GM12878 (cell line): ENCODE measurements around the gene ROR2. TPM values are rescaled to one million over a fixed set of nuclear protein-coding genes. Genes with fewer than 3 reads are reported as not detected.

Experiments used
- BACH1 ChIP-seq: fragments of 450-650 bp; IDR thresholded peaks from 2 replicates; pipeline ENCODE4 v1.6.1; 2017; ENCODE audit warnings: mild to moderate bottlenecking, borderline replicate concordance
- BRCA1 ChIP-seq: IDR thresholded peaks from 2 replicates; pipeline ENCODE4 v1.6.1; 2011; ENCODE audit warnings: low read depth, low read length, improper control_type of control experiment
- CUX1 ChIP-seq: IDR thresholded peaks from 2 replicates; pipeline ENCODE4 v1.6.1; 2012; ENCODE audit warnings: improper control_type of control experiment, low read depth, low read length; ENCODE audit not compliant: insufficient replicate concordance
- E2F4 ChIP-seq: IDR thresholded peaks from 2 replicates; pipeline ENCODE4 v1.6.1; 2012; ENCODE audit warnings: low read depth, low read length, improper control_type of control experiment
- E2F8 ChIP-seq: fragments of 450-650 bp; IDR thresholded peaks from 2 replicates; pipeline ENCODE4 v1.6.1; 2018; ENCODE audit warnings: mild to moderate bottlenecking, low read depth, moderate library complexity; ENCODE audit not compliant: partially characterized antibody
- EZH2 ChIP-seq: IDR thresholded peaks from 2 replicates; pipeline ENCODE4 v1.6.1; 2012; ENCODE audit warnings: low read depth, mild to moderate bottlenecking, control low read depth, inconsistent platforms, low read length, borderline replicate concordance; ENCODE audit not compliant: control insufficient read depth
- IKZF2 ChIP-seq, 2 experiments: fragments of 450-650 bp; IDR thresholded peaks; 2 replicates each; pipeline ENCODE4 v1.6.1; 2017; ENCODE audit warnings: mild to moderate bottlenecking in 2 of 2, moderate library complexity in 2 of 2
- PKNOX1 ChIP-seq: fragments of 450-650 bp; IDR thresholded peaks from 2 replicates; pipeline ENCODE4 v1.6.1; 2016; ENCODE audit warnings: mild to moderate bottlenecking
- RCOR1 ChIP-seq: conservative IDR thresholded peaks from 2 replicates; pipeline ENCODE4 v1.6.1; 2012; ENCODE audit warnings: low read depth, low read length, improper control_type of control experiment
- TCF7 ChIP-seq: IDR thresholded peaks from 2 replicates; pipeline ENCODE4 v1.6.1; 2014; ENCODE audit warnings: antibody characterized with exemption, borderline replicate concordance
- polyA plus RNA-seq, 11 experiments: library from polyadenylated mRNA; depleted of rRNA in 4 of 11; unstranded in 6 of 11; stranded (reverse) in 5 of 11; fragments of >200 nt; fragmentation: Nextera tagmentation in 4 of 11; fragmentation: Illumina TruSeq in 1 of 11; extraction: Ambion mirVana in 4 of 11; extraction: Trizol in 1 of 11; gene quantifications; 1 replicate in 1 of 11; 2 replicates in 10 of 11; pipeline versions ENCODE4 v1.2.1 to v1.2.3, GENCODE V29; 2011 to 2016; ENCODE audit warnings: inconsistent platforms in 2 of 11, missing spikeins in 2 of 11, low read depth in 1 of 11
- total RNA-seq, 4 experiments: library from RNA; depleted of rRNA in 3 of 4; stranded (reverse); fragments of >200 nt in 3 of 4; fragmentation: Illumina TruSeq in 1 of 4; extraction: Trizol in 1 of 4; gene quantifications; 2 replicates each; pipeline versions ENCODE4 v1.2.1 to v1.2.3, GENCODE V29; 2013 to 2021

The ROR2 gene
- total and polyA plus RNA-seq, 10 of the 15 experiments (the other 5 are each of a cell fraction or from before 2014, with no cell fraction given) = 0.03 to 0.05 TPM; not detected in 8

GRCh38 chr9:91842358-91843049 is 107.5 kb downstream of the ROR2 start (continued):
- TF ChIP-seq BRCA1 (no peak), CUX1 (no peak), E2F4 (no peak), PKNOX1 (no peak), TCF7 (no peak), RCOR1 (no peak), BACH1 (no peak), IKZF2 (IDR thresholded peaks at IDR 0.05) (no peak), E2F8 (no peak), EZH2 (no peak)
- TF ChIP-seq, all 136 proteins: peak for 0
